ENCODE data around the gene ACP3.
"Not testable (repeated sequence)": the region's sequence is repeated elsewhere in the genome, so short reads cannot be mapped to it uniquely, and the experiment has no call there.

Gene ACP3

DNA sequence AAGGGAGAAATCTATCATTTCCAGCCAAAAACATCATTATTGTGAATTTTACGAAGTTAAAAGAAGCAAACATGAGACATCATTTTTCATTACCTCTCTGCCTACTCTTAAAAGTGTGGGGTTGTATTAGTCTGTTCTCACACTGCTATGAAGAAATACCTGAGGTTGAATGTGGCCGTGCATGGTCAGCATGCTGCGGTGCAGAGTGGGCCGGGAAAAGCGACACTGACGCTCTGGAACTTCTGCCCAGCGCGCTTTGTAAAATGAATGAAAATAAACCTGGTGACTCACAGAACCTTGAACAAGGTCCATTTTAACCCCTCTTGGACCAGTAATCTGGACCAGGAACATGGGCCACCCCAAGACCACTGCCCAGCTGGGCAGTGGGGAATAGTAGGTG lies 69.1 kb downstream of the ACP3 start:
- Histone ChIP-seq H3K27ac (ENCODE audit: low read depth, low read length) (no peak overlapping the region), H3K9me3 (ENCODE audit: control insufficient read depth, insufficient read depth, low read length) (no peaks in the 10 kb centered on the region), H3K9ac (ENCODE audit: low read depth, low read length) (no peak overlapping the region), H3K36me3 (ENCODE audit: control insufficient read depth, insufficient read depth, low read length) (no peaks in the 10 kb centered on the region), H3K4me3 (ENCODE audit: low read depth, low read length) (no peak overlapping the region), H3K27me3 (ENCODE audit: control insufficient read depth, insufficient read depth, low read length) (no peaks in the 10 kb centered on the region), H3K4me1 (ENCODE audit: control insufficient read depth, insufficient read depth, low read length) (peaks cover 17% of the 10 kb centered on the region)

DNA sequence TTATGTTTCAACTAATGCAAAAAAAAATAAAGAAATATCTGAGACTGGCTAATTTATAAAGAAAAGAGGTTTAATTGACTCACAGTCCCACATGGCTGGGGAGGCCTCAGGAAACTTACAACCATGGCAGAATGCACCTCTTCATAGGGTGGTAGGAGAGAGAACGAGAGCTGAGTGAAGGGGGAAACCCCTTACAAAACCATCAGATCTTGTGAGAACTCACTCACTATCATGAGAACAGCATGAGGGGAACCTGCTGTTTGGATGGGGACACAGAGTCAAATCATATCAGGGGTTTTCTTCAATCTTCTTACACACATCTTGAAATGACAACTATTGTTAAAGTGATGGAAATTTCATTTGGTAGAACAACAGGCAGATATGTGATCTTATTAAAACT lies 75.5 kb downstream of the ACP3 start:
- not testable (repeated sequence) for H3K9me3 ChIP-seq (ENCODE audit: control insufficient read depth, insufficient read depth, low read length); H3K4me1 ChIP-seq (ENCODE audit: control insufficient read depth, insufficient read depth, low read length); H3K4me3 ChIP-seq (ENCODE audit: low read depth, low read length); H3K27me3 ChIP-seq (ENCODE audit: control insufficient read depth, insufficient read depth, low read length); H3K9ac ChIP-seq (ENCODE audit: low read depth, low read length); H3K27ac ChIP-seq (ENCODE audit: low read depth, low read length); H3K36me3 ChIP-seq (ENCODE audit: control insufficient read depth, insufficient read depth, low read length)

DNA sequence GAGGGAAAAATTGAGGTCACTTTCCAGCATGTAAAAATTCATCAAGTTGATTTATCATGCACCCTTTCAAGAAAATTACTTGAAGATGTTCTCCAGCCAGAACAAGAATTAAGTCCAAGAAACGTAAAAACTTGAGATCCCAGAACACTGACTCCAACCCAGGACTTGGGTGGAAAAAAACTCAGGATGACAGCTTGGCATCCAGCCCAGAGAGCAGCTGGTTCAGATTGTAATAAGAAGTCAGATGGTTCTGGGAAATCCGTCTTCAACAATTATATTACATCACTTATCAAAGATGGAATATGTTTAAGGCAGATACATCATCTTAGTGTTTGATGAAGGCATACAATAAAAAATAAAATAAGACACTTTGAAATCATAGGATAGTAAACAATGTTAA lies 77.1 kb downstream of the ACP3 start:
- Histone ChIP-seq H3K27me3 (ENCODE audit: control insufficient read depth, insufficient read depth, low read length) (no peaks in the 10 kb centered on the region), H3K27ac (ENCODE audit: low read depth, low read length) (no peak overlapping the region), H3K36me3 (ENCODE audit: control insufficient read depth, insufficient read depth, low read length) (no peaks in the 10 kb centered on the region)

GRCh38 chr3:132395126-132395525 lies 77.9 kb downstream of the ACP3 start:
- Histone ChIP-seq H3K9ac (ENCODE audit: low read depth, low read length) (no peak overlapping the region), H3K4me1 (ENCODE audit: control insufficient read depth, insufficient read depth, low read length) (no peaks in the 10 kb centered on the region), H3K9me3 (ENCODE audit: control insufficient read depth, insufficient read depth, low read length) (no peaks in the 10 kb centered on the region), H3K27me3 (ENCODE audit: control insufficient read depth, insufficient read depth, low read length) (no peaks in the 10 kb centered on the region), H3K27ac (ENCODE audit: low read depth, low read length) (no peak overlapping the region), H3K4me3 (ENCODE audit: low read depth, low read length) (no peak overlapping the region), H3K36me3 (ENCODE audit: control insufficient read depth, insufficient read depth, low read length) (no peaks in the 10 kb centered on the region)

More for the DNA sequence above, 77.1 kb downstream of the ACP3 start:
- no peaks in the 10 kb centered on the region for H3K4me1 ChIP-seq (ENCODE audit: control insufficient read depth, insufficient read depth, low read length)
- no peak overlapping the region for H3K9ac ChIP-seq (ENCODE audit: low read depth, low read length)
- H3K4me3 ChIP-seq (ENCODE audit: low read depth, low read length), result no peak overlapping the region
- H3K9me3 ChIP-seq (ENCODE audit: control insufficient read depth, insufficient read depth, low read length), result no peaks in the 10 kb centered on the region

DNA sequence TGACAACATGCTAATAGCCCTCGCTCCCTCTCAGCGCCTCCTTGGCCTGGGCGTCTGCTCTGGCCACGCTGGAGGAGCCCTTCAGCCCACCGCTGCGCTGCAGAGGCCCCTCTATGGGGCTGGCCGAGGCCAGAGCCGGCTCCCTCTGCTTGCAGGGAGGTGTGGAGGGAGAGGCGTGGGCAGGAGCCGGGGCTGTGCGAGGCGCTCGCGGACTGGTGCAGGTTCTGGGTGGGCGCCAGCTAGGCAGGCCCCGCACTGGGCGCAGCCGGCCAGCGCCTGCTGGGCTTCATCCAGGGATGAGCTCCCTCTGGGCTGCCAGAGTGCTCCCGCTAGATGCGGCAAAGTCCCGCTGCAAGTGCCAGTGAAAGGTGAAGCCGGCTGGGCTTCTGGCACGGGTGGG lies 79.0 kb downstream of the ACP3 start:
- no peaks in the 10 kb centered on the region for H3K36me3 ChIP-seq (ENCODE audit: control insufficient read depth, insufficient read depth, low read length)
- H3K27ac ChIP-seq (ENCODE audit: low read depth, low read length), result no peak overlapping the region
- no peaks in the 10 kb centered on the region for H3K27me3 ChIP-seq (ENCODE audit: control insufficient read depth, insufficient read depth, low read length)
- H3K9ac ChIP-seq (ENCODE audit: low read depth, low read length), result no peak overlapping the region
- H3K4me1 ChIP-seq (ENCODE audit: control insufficient read depth, insufficient read depth, low read length), result no peaks in the 10 kb centered on the region
- no peaks in the 10 kb centered on the region for H3K9me3 ChIP-seq (ENCODE audit: control insufficient read depth, insufficient read depth, low read length)
- no peak overlapping the region for H3K4me3 ChIP-seq (ENCODE audit: low read depth, low read length)

GRCh38 chr3:132396776-132397175 lies 79.6 kb downstream of the ACP3 start:
- H3K4me1 ChIP-seq (ENCODE audit: control insufficient read depth, insufficient read depth, low read length); H3K9me3 ChIP-seq (ENCODE audit: control insufficient read depth, insufficient read depth, low read length); H3K4me3 ChIP-seq (ENCODE audit: low read depth, low read length); H3K27me3 ChIP-seq (ENCODE audit: control insufficient read depth, insufficient read depth, low read length); H3K9ac ChIP-seq (ENCODE audit: low read depth, low read length); H3K36me3 ChIP-seq (ENCODE audit: control insufficient read depth, insufficient read depth, low read length); H3K27ac ChIP-seq (ENCODE audit: low read depth, low read length): not testable (repeated sequence)

DNA sequence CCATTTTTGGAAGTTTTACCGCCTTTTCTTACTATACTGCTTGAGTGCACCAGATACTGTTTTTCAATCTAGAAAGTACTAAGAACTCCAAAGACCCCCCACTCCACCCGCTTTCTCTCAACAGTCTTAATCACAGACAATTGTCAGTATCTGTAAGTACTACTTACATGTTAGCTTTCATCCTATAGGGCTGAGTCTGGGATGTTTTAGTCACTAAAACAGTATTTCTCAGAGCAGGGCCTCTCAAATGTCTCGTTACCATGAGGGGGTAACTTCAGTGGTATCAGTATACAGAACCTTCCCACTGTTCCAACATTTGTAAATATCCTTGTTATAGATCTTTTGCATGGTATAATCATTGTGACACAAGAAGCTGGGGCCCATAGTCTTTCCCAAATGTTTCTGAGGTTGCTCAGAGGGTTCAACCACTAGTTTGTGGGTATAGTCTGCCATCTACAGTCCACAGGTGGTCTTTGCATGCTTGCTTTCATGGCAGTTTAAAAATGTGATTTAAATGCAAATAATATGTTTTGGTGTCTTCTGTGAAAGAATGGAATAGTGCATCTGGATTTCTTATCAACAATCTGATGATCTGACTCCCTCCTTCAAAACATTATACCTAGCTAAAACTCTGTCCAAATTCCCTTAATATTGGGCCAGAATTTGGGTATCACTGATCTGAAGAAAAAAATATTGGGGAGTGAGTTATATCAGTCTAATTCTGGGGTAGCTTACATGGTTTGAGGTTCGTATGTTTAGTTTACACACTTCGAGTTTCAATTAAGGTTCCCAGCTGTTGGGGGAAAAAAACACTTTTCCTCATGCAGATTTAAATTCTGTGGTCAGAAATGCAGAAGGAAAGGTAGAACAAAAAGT lies 82.1 kb downstream of the ACP3 start:
- Histone ChIP-seq H3K4me1 (ENCODE audit: control insufficient read depth, insufficient read depth, low read length) (no peaks in the 10 kb centered on the region), H3K27ac (ENCODE audit: low read depth, low read length) (no peak overlapping the region), H3K4me3 (ENCODE audit: low read depth, low read length) (no peak overlapping the region), H3K27me3 (ENCODE audit: control insufficient read depth, insufficient read depth, low read length) (no peaks in the 10 kb centered on the region), H3K9ac (ENCODE audit: low read depth, low read length) (no peak overlapping the region), H3K36me3 (ENCODE audit: control insufficient read depth, insufficient read depth, low read length) (no peaks in the 10 kb centered on the region), H3K9me3 (ENCODE audit: control insufficient read depth, insufficient read depth, low read length) (no peaks in the 10 kb centered on the region)

DNA sequence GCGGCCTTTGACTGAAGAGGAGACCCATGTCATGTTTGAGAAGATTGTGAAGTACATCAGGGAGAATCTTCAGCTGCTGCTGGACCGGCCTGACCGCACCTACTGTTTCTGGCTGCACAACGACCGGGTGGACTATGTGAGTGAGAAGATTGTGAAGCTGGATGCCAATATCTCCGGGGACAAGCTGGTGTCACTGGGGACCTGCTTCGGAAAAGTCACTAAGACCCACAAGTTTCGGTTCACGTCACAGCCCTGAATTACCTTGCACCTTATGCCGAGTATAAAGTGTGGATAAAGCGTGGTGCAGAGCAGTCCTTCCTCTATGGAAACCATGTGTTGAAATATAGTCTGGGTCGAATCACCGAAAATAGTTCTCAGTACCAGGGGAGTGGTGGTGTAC lies 84.0 kb downstream of the ACP3 start:
- Histone ChIP-seq H3K9ac (ENCODE audit: low read depth, low read length) (no peak overlapping the region), H3K27ac (ENCODE audit: low read depth, low read length) (no peak overlapping the region), H3K4me1 (ENCODE audit: control insufficient read depth, insufficient read depth, low read length) (no peaks in the 10 kb centered on the region), H3K9me3 (ENCODE audit: control insufficient read depth, insufficient read depth, low read length) (no peaks in the 10 kb centered on the region), H3K27me3 (ENCODE audit: control insufficient read depth, insufficient read depth, low read length) (no peaks in the 10 kb centered on the region), H3K4me3 (ENCODE audit: low read depth, low read length) (no peak overlapping the region), H3K36me3 (ENCODE audit: control insufficient read depth, insufficient read depth, low read length) (no peaks in the 10 kb centered on the region)

DNA sequence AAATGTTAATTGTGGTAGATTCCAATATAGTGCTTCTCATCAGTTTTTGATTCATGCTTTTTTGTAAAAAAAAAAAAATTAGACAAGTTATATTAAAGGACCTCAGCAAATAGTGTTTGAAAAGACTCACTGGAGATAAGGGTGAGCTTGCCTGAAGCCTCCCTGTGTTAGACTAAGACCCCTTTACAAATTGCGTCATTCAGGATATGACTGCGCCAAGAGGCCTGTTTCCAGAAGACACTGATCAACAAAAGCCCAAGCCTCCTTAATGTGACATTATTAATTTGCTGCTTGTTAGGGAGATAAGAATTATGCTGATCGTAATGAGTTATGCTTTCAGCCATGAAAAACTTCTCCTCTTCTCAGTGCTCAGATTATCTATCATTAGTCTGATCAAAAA lies 87.1 kb downstream of the ACP3 start:
- Histone ChIP-seq H3K27me3 (ENCODE audit: control insufficient read depth, insufficient read depth, low read length) (no peaks in the 10 kb centered on the region), H3K4me1 (ENCODE audit: control insufficient read depth, insufficient read depth, low read length) (no peaks in the 10 kb centered on the region), H3K36me3 (ENCODE audit: control insufficient read depth, insufficient read depth, low read length) (no peaks in the 10 kb centered on the region), H3K4me3 (ENCODE audit: low read depth, low read length) (no peak overlapping the region), H3K9ac (ENCODE audit: low read depth, low read length) (no peak overlapping the region), H3K27ac (ENCODE audit: low read depth, low read length) (no peak overlapping the region), H3K9me3 (ENCODE audit: control insufficient read depth, insufficient read depth, low read length) (no peaks in the 10 kb centered on the region)

- no peaks in the 10 kb centered on the region for H3K36me3 ChIP-seq (ENCODE audit: control insufficient read depth, insufficient read depth, low read length)
- H3K4me1 ChIP-seq (ENCODE audit: control insufficient read depth, insufficient read depth, low read length), result no peaks in the 10 kb centered on the region
- no peak overlapping the region for H3K4me3 ChIP-seq (ENCODE audit: low read depth, low read length)
- no peak overlapping the region for H3K9ac ChIP-seq (ENCODE audit: low read depth, low read length)
- H3K27ac ChIP-seq (ENCODE audit: low read depth, low read length), result no peak overlapping the region
- no peaks in the 10 kb centered on the region for H3K9me3 ChIP-seq (ENCODE audit: control insufficient read depth, insufficient read depth, low read length)
- H3K27me3 ChIP-seq (ENCODE audit: control insufficient read depth, insufficient read depth, low read length), result no peaks in the 10 kb centered on the region
Measured at GRCh38 chr3:132405188-132405587, 88.0 kb downstream of the ACP3 start.

DNA sequence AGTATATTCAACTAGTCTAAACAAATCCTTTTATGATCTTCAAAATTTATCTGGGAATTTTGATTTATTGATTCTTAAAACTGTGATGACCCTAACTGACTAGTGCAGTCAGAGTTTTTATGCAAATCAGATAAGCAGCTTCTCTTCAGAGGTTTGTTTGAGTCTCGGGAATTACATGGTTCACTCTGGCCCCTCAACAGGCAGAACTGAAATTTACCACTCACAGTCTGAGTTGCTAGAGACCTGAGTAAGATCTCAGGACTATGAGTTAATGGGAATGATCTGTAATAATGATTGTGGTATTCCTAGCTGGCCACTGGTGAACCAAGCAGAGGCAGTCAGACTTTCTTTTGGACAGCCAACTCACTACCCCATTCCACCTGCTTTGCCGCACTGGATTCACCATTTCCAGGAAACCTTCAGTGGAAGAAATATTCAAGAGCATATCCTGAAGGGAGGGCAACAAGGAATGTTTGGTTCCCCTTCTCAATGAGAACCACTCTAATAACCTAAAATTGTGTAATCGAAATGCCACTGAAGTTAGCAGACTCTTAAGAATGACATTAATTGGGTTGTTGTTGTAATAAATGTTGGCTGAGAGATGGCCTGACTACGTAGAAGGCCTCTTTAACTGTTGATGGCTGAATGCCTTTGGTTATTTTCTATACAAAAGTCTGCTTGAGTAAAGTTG lies 88.5 kb downstream of the ACP3 start:
- no peaks in the 10 kb centered on the region for H3K9me3 ChIP-seq (ENCODE audit: control insufficient read depth, insufficient read depth, low read length)
- H3K27me3 ChIP-seq (ENCODE audit: control insufficient read depth, insufficient read depth, low read length), result no peaks in the 10 kb centered on the region
- H3K9ac ChIP-seq (ENCODE audit: low read depth, low read length), result no peak overlapping the region
- H3K4me3 ChIP-seq (ENCODE audit: low read depth, low read length), result no peak overlapping the region
- H3K27ac ChIP-seq (ENCODE audit: low read depth, low read length), result no peak overlapping the region
- H3K4me1 ChIP-seq (ENCODE audit: control insufficient read depth, insufficient read depth, low read length), result no peaks in the 10 kb centered on the region
- H3K36me3 ChIP-seq (ENCODE audit: control insufficient read depth, insufficient read depth, low read length), result no peaks in the 10 kb centered on the region

Measured in HUES48 (cell line).